OCI-LY7 (cell line): ENCODE measurements around the gene ABR. TPM values are rescaled to one million over a fixed set of nuclear protein-coding genes. Genes with fewer than 3 reads are reported as not detected.
A peak's percentile ranks its signal among the peaks of the same experiment; 100 is the strongest.

Experiments used
- BruUV-seq: library from RNA; stranded (reverse); fragments of 400-500 nt; replicated peaks from 2 replicates; lab custom pipeline; 2021; lab: Mats Ljungman, UMichigan
- CTCF ChIA-PET: fragments of 300-600 bp; sonication (Branson Sonifier 250); formaldehyde crosslinking; loops from one replicate; lab custom pipeline; 2022; ENCODE audit warnings: antibody characterized with exemption; ENCODE audit not compliant: unreplicated experiment; lab: Charles Lee
- POLR2A ChIA-PET: fragments of 300-600 bp; sonication (Branson Sonifier 250); formaldehyde crosslinking; loops from one replicate; lab custom pipeline; 2022; ENCODE audit warnings: antibody characterized with exemption; lab: Charles Lee
- DNase-seq: peaks from one replicate; pipeline ENCODE4 v3.0.0-alpha.2; 2015; ENCODE audit warnings: low spot score
- H2AFZ ChIP-seq: fragments of 200-600 bp; sonication (generic), shearing (Covaris generic); 2 replicates; pipeline ENCODE4 v1.6.1; 2014; ENCODE audit warnings: mild to moderate bottlenecking, antibody characterized with exemption, low read length, moderate library complexity
- H3K27ac ChIP-seq: fragments of 200-600 bp; sonication (generic); 2 replicates; pipeline ENCODE4 v1.5.1; 2014; ENCODE audit warnings: mixed run types, low read depth, mild to moderate bottlenecking, moderate library complexity, low read length, inconsistent platforms; ENCODE audit not compliant: poor library complexity, severe bottlenecking
- H3K36me3 ChIP-seq: fragments of 200-600 bp; sonication (generic); 2 replicates; pipeline ENCODE4 v1.6.1; 2014; ENCODE audit warnings: mild to moderate bottlenecking, antibody characterized with exemption, low read length, moderate library complexity, mixed read lengths; ENCODE audit not compliant: insufficient read depth
- H3K4me1 ChIP-seq: fragments of 200-600 bp; sonication (generic); 2 replicates; pipeline ENCODE4 v1.5.1; 2014; ENCODE audit warnings: mild to moderate bottlenecking, low read length; ENCODE audit not compliant: insufficient read depth, poor library complexity, severe bottlenecking
- H3K4me2 ChIP-seq: fragments of 200-600 bp; sonication (generic); 2 replicates; pipeline ENCODE4 v1.6.1; 2014; ENCODE audit warnings: mild to moderate bottlenecking, low read length
- H3K4me3 ChIP-seq: fragments of 200-600 bp; sonication (generic); 2 replicates; pipeline ENCODE4 v1.5.1; 2014; ENCODE audit warnings: mild to moderate bottlenecking, low read depth, low read length; ENCODE audit not compliant: poor library complexity, severe bottlenecking
- H3K79me2 ChIP-seq: fragments of 200-600 bp; sonication (generic); 2 replicates; pipeline ENCODE4 v1.6.1; 2016; ENCODE audit warnings: low read depth, mild to moderate bottlenecking, low read length, moderate library complexity, mixed read lengths; ENCODE audit not compliant: insufficient read depth
- H3K9me2 ChIP-seq: fragments of 200-600 bp; sonication (generic); 2 replicates; pipeline ENCODE4 v1.6.1; 2016; ENCODE audit warnings: mild to moderate bottlenecking, low read length, mixed read lengths; ENCODE audit not compliant: insufficient read depth
- H3K9me3 ChIP-seq: fragments of 200-600 bp; sonication (generic); 2 replicates; pipeline ENCODE4 v1.6.1; 2014; ENCODE audit warnings: mild to moderate bottlenecking, mixed run types, low read length, mixed read lengths
- H4K20me1 ChIP-seq: fragments of 200-600 bp; sonication (generic); 2 replicates; pipeline ENCODE4 v1.6.1; 2014; ENCODE audit warnings: mild to moderate bottlenecking, antibody characterized with exemption, low read length, moderate library complexity, mixed read lengths; ENCODE audit not compliant: insufficient read depth
- CTCF ChIP-seq: fragments of 200-600 bp; sonication (generic); conservative IDR thresholded peaks from 2 replicates; pipeline ENCODE4 v1.5.1; 2014; ENCODE audit warnings: mild to moderate bottlenecking, antibody characterized with exemption, low read length, moderate library complexity, mixed read lengths
- EZH2phosphoT487 ChIP-seq: fragments of 200-600 bp; sonication (generic); IDR thresholded peaks from 2 replicates; pipeline ENCODE4 v1.6.1; 2018; ENCODE audit warnings: low read depth, borderline replicate concordance, mild to moderate bottlenecking, mixed run types, antibody characterized with exemption, low read length, moderate library complexity, mixed read lengths
- intact Hi-C: fragments of 100-400 bp; cut with micrococcal nuclease; formaldehyde crosslinking; loops from one replicate; pipeline ENCODE4 v1.10.0; 2022; ENCODE audit not compliant: unreplicated experiment
- total RNA-seq, 2 experiments: library from RNA; depleted of rRNA in 1 of 2; stranded (reverse); fragments of >200 nt in 1 of 2; shearing (Covaris generic) in 1 of 2; gene quantifications; 2 replicates each; pipeline ENCODE4 v1.2.3, GENCODE V29; 2014 to 2022

ABR gene
- total RNA-seq, 2 experiments from 2014 or later: 164 to 181 TPM

GRCh38 chr17:1197379-1197778, 17.6 kb upstream of the ABR start:
- ChIA-PET CTCF (interaction anchor here (0.8 to 1.7 kb wide), 4 partner anchors 9 to 75 kb away, joined by 3 to 5 read pairs (median 3); no protein-coding TSS in a partner anchor), POLR2A (interaction anchor here (0.7 to 6.3 kb wide), 12 partner anchors 9 to 71 kb away, joined by 3 to 57 read pairs (median 7); no protein-coding TSS in a partner anchor)
- peak overlapping the region; percentile 83 for H3K4me2 ChIP-seq
- H3K79me2 ChIP-seq: peaks cover 70% of the 10 kb centered on the region
- no peak for DNase-seq
- intact Hi-C loops: no loop called here
- peak overlapping the region; percentile 51 for H3K4me3 ChIP-seq
- no peaks in the 10 kb centered on the region for H3K9me2 ChIP-seq
- H4K20me1 ChIP-seq: no peaks in the 10 kb centered on the region
- H2AFZ ChIP-seq: no peak overlapping the region
- peaks cover 14% of the 10 kb centered on the region; the same call in 1 of the 2 replicates for H3K36me3 ChIP-seq
- H3K4me1 ChIP-seq: peaks cover 79% of the 10 kb centered on the region
- no TSS peak for BruUV-seq
- peak overlapping the region; percentile 98 for H3K27ac ChIP-seq
- no peaks in the 10 kb centered on the region for H3K9me3 ChIP-seq
- TF ChIP-seq CTCF: no peak
- no peak for TF ChIP-seq EZH2phosphoT487

- peaks cover 10% of the 10 kb centered on the region; the same call in 1 of the 2 replicates for H3K36me3 ChIP-seq
- POLR2A ChIA-PET: interaction anchor here (0.7 to 6.3 kb wide), 9 partner anchors 9 to 56 kb away, joined by 3 to 57 read pairs (median 13); no protein-coding TSS in a partner anchor
- peak overlapping the region; percentile 98 for H3K27ac ChIP-seq
- no peak for DNase-seq
- peaks cover 66% of the 10 kb centered on the region for H3K79me2 ChIP-seq
- no peak for TF ChIP-seq EZH2phosphoT487
- TF ChIP-seq CTCF: no peak
- no peaks in the 10 kb centered on the region for H3K9me2 ChIP-seq
- peaks cover 75% of the 10 kb centered on the region for H3K4me1 ChIP-seq
- BruUV-seq: no TSS peak
- no peaks in the 10 kb centered on the region for H3K9me3 ChIP-seq
- H2AFZ ChIP-seq: no peak overlapping the region
- no peaks in the 10 kb centered on the region for H4K20me1 ChIP-seq
- CTCF ChIA-PET: interaction anchor here (1.0 to 1.7 kb wide), 2 partner anchors 9 to 74 kb away, joined by 3 to 5 read pairs; no protein-coding TSS in a partner anchor
- peak overlapping the region; percentile 83 for H3K4me2 ChIP-seq
- intact Hi-C loops: no loop called here
- H3K4me3 ChIP-seq: peak overlapping the region; percentile 51
Measured at GRCh38 chr17:1196946-1197345, 17.2 kb upstream of the ABR start.
